Neural progenitor cell (in vitro differentiated cells): ENCODE results near the gene AGFG1. TPM values are rescaled to one million over a fixed set of nuclear protein-coding genes. Genes with fewer than 3 reads are reported as not detected.

ENCODE experiments used
- DNase-seq: peaks from one replicate; pipeline ENCODE4 v3.0.0-alpha.2; 2016; ENCODE audit warnings: low spot score
- H2AFZ ChIP-seq: fragments of 200-600 bp; sonication (generic); replicated peaks from 2 replicates; pipeline ENCODE4 v1.6.1; 2016; ENCODE audit warnings: antibody characterized with exemption
- H3F3A ChIP-seq: fragments of 200-600 bp; sonication (generic); 2 replicates; pipeline ENCODE4 v1.6.1; 2016; ENCODE audit warnings: antibody characterized with exemption, low read depth
- H3K27ac ChIP-seq: fragments of 200-600 bp; sonication (generic); 2 replicates; pipeline ENCODE4 v1.5.1; 2016; ENCODE audit warnings: mild to moderate bottlenecking
- H3K27me3 ChIP-seq: fragments of 200-600 bp; sonication (generic); 2 replicates; pipeline ENCODE4 v1.6.1; 2016; ENCODE audit warnings: mild to moderate bottlenecking, moderate library complexity
- H3K36me3 ChIP-seq: fragments of 200-600 bp; sonication (generic); 2 replicates; pipeline ENCODE4 v1.5.1; 2016
- H3K4me1 ChIP-seq: fragments of 200-600 bp; sonication (generic); 2 replicates; pipeline ENCODE4 v1.6.1; 2016; ENCODE audit warnings: mixed run types
- H3K4me2 ChIP-seq: fragments of 200-600 bp; sonication (generic); 2 replicates; pipeline ENCODE4 v1.6.1; 2016
- H3K4me3 ChIP-seq: fragments of 200-600 bp; sonication (generic); 2 replicates; pipeline ENCODE4 v1.5.1; 2016
- H3K79me2 ChIP-seq: fragments of 200-600 bp; sonication (generic); 2 replicates; pipeline ENCODE4 v1.6.1; 2016; ENCODE audit warnings: low read depth
- H3K9ac ChIP-seq: fragments of 200-600 bp; sonication (generic); 2 replicates; pipeline ENCODE4 v1.6.1; 2016
- H3K9me3 ChIP-seq: fragments of 200-600 bp; sonication (generic); 2 replicates; pipeline ENCODE4 v1.5.1; 2016; ENCODE audit warnings: low read depth
- H4K20me1 ChIP-seq: fragments of 200-600 bp; sonication (generic); 2 replicates; pipeline ENCODE4 v1.6.1; 2016; ENCODE audit warnings: low read depth
- H3K27ac Mint-ChIP-seq: 3 replicates; pipeline ENCODE4 v1.8.0; 2021; ENCODE audit warnings: mixed read lengths
- H3K27me3 Mint-ChIP-seq: 2 replicates; pipeline ENCODE4 v1.8.0; 2022; ENCODE audit warnings: low read depth, mild to moderate bottlenecking, inconsistent platforms, moderate library complexity, mixed read lengths; ENCODE audit not compliant: insufficient read depth
- H3K36me3 Mint-ChIP-seq: 3 replicates; pipeline ENCODE4 v1.8.0; 2021; ENCODE audit warnings: mixed read lengths
- H3K4me1 Mint-ChIP-seq: 3 replicates; pipeline ENCODE4 v1.8.0; 2021; ENCODE audit warnings: mixed read lengths
- H3K4me3 Mint-ChIP-seq: 3 replicates; pipeline ENCODE4 v1.8.0; 2021; ENCODE audit warnings: mild to moderate bottlenecking, moderate library complexity, mixed read lengths
- H3K9me3 Mint-ChIP-seq: 3 replicates; pipeline ENCODE4 v1.8.0; 2020; ENCODE audit warnings: mixed read lengths
- EZH2 ChIP-seq: fragments of 200-600 bp; sonication (generic); IDR thresholded peaks from 2 replicates; pipeline ENCODE4 v1.6.1; 2017; ENCODE audit warnings: antibody characterized with exemption, mild to moderate bottlenecking, moderate library complexity
- EZH2phosphoT487 ChIP-seq: fragments of 200-600 bp; sonication (generic); IDR thresholded peaks from 2 replicates; pipeline ENCODE4 v1.6.1; 2017; ENCODE audit warnings: antibody characterized with exemption
- total RNA-seq: library from RNA; depleted of rRNA; stranded (reverse); fragments of >200 nt; gene quantifications from 2 replicates; pipeline ENCODE4 v1.2.3, GENCODE V29; 2015; ENCODE audit warnings: low replicate concordance
- TF ChIP-seq, protein P1 (sequence below): fragments of 200-600 bp; sonication (generic); IDR thresholded peaks from 2 replicates; pipeline ENCODE4 v1.5.1; 2017; ENCODE audit warnings: antibody characterized with exemption, mild to moderate bottlenecking

AGFG1 gene
- total RNA-seq, 1 donor from 2014 or later: 84.8 TPM

- Histone ChIP-seq H4K20me1 (no peaks in the 10 kb centered on the region), H3F3A (no peaks in the 10 kb centered on the region), H3K79me2 (no peaks in the 10 kb centered on the region), H2AFZ (no peak overlapping the region), H3K27ac (no peak overlapping the region), H3K4me3 (no peak overlapping the region), H3K4me1 (no peaks in the 10 kb centered on the region), H3K9ac (no peak overlapping the region), H3K9me3 (no peaks in the 10 kb centered on the region), H3K4me2 (no peak overlapping the region), H3K27me3 (no peaks in the 10 kb centered on the region), H3K36me3 (no peaks in the 10 kb centered on the region)
- H3K4me3 Mint-ChIP-seq: no peak overlapping the region
- no peak overlapping the region for H3K27ac Mint-ChIP-seq
- H3K36me3 Mint-ChIP-seq: no peaks in the 10 kb centered on the region
- DNase-seq: no peak
- no peaks in the 10 kb centered on the region for H3K4me1 Mint-ChIP-seq
- TF ChIP-seq, protein P1, sequence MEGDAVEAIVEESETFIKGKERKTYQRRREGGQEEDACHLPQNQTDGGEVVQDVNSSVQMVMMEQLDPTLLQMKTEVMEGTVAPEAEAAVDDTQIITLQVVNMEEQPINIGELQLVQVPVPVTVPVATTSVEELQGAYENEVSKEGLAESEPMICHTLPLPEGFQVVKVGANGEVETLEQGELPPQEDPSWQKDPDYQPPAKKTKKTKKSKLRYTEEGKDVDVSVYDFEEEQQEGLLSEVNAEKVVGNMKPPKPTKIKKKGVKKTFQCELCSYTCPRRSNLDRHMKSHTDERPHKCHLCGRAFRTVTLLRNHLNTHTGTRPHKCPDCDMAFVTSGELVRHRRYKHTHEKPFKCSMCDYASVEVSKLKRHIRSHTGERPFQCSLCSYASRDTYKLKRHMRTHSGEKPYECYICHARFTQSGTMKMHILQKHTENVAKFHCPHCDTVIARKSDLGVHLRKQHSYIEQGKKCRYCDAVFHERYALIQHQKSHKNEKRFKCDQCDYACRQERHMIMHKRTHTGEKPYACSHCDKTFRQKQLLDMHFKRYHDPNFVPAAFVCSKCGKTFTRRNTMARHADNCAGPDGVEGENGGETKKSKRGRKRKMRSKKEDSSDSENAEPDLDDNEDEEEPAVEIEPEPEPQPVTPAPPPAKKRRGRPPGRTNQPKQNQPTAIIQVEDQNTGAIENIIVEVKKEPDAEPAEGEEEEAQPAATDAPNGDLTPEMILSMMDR: no peak
- TF ChIP-seq EZH2phosphoT487 (no peak), EZH2 (no peak)
- H3K9me3 Mint-ChIP-seq: no peaks in the 10 kb centered on the region
- peaks cover 5% of the 10 kb centered on the region for H3K27me3 Mint-ChIP-seq
Measured at GRCh38 chr2:227439214-227439613, 32.7 kb upstream of the AGFG1 start.

DNA sequence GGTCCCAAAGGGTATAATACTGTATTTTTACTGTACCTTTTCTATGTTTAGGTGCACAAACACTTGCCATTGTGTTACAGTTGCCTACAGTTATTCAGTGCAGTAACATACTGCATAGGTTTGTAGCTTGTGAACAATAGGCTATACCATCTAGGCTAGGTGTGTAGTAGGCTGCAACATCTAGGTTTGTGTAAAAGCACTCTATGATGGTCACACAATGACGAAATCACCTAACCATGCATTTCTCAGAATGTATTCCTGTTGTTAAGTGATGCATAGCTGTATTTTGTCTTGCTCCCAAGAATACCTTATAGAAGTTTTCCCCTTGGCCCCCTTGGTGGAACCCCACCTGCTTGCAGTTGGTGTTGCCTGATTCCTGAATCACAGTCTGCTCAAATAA is 29.3 kb upstream of the AGFG1 start:
- Histone ChIP-seq H3K4me2 (no peak overlapping the region), H3K27me3 (no peaks in the 10 kb centered on the region), H3K27ac (no peak overlapping the region), H3K9me3 (no peaks in the 10 kb centered on the region), H3K4me1 (no peaks in the 10 kb centered on the region), H2AFZ (no peak overlapping the region), H3K4me3 (no peak overlapping the region), H3K36me3 (no peaks in the 10 kb centered on the region), H3F3A (no peaks in the 10 kb centered on the region), H4K20me1 (no peaks in the 10 kb centered on the region), H3K9ac (no peak overlapping the region), H3K79me2 (no peaks in the 10 kb centered on the region)
- H3K4me3 Mint-ChIP-seq: no peak overlapping the region
- no peak for DNase-seq
- no peak overlapping the region for H3K27ac Mint-ChIP-seq
- TF ChIP-seq EZH2phosphoT487: no peak
- no peak for TF ChIP-seq EZH2
- TF ChIP-seq, protein P1: no peak
- no peaks in the 10 kb centered on the region for H3K36me3 Mint-ChIP-seq
- H3K4me1 Mint-ChIP-seq: peaks cover 5% of the 10 kb centered on the region
- no peaks in the 10 kb centered on the region for H3K9me3 Mint-ChIP-seq
- H3K27me3 Mint-ChIP-seq: peaks cover 5% of the 10 kb centered on the region

- no peak overlapping the region for H3K27ac ChIP-seq
- no peak overlapping the region for H3K4me3 ChIP-seq
- H3K9me3 ChIP-seq: no peaks in the 10 kb centered on the region
- no peak overlapping the region for H3K4me3 Mint-ChIP-seq
- H4K20me1 ChIP-seq: no peaks in the 10 kb centered on the region
- no peaks in the 10 kb centered on the region for H3K36me3 ChIP-seq
- no peak overlapping the region for H3K27ac Mint-ChIP-seq
- no peaks in the 10 kb centered on the region for H3K4me1 ChIP-seq
- H3K4me2 ChIP-seq: no peak overlapping the region
- peaks cover 7% of the 10 kb centered on the region for H3K4me1 Mint-ChIP-seq
- no peaks in the 10 kb centered on the region for H3F3A ChIP-seq
- H3K36me3 Mint-ChIP-seq: no peaks in the 10 kb centered on the region
- no peak overlapping the region for H2AFZ ChIP-seq
- no peak overlapping the region for H3K9ac ChIP-seq
- H3K9me3 Mint-ChIP-seq: no peaks in the 10 kb centered on the region
- no peak for DNase-seq
- H3K79me2 ChIP-seq: no peaks in the 10 kb centered on the region
- TF ChIP-seq EZH2: no peak
- no peak for TF ChIP-seq EZH2phosphoT487
- TF ChIP-seq, protein P1: no peak
- no peaks in the 10 kb centered on the region for H3K27me3 ChIP-seq
- peaks cover 4% of the 10 kb centered on the region for H3K27me3 Mint-ChIP-seq
Measured at GRCh38 chr2:227443889-227444568, 27.9 kb upstream of the AGFG1 start.
